ENCODE results near the gene NFIB.

NFIB gene

DNA sequence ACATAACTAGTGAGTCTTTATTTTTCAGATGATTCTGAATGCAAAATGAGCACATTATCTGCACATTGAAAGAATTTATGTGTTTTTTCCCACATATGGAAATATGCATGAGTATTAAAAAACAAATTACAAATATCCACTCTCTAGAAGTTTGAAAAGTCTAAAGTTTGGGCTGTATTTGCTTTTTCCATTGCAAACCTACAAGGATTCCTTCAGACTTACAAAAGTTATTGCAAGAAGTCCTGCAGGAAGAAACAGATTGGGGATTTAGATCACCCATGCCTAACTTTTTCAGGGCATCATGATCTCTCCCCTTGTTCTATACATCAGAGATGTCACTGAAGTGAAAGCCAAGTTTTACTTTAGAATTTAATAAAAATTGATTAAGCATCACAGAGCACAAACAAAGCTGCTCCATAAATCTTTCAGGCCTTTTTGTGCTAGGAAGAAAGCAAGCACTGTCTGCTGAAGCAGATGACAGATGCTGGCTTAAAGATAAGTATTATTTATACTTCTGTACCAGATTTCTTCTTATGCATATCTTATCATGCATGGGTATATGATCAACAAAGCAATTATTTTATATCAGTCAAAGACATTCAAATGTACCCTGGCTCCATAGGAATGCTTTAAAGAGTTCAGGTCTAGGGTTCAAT is 71.7 kb downstream of the NFIB start:
- no peak for DNase-seq (ENCODE audit: low spot score)

DNA sequence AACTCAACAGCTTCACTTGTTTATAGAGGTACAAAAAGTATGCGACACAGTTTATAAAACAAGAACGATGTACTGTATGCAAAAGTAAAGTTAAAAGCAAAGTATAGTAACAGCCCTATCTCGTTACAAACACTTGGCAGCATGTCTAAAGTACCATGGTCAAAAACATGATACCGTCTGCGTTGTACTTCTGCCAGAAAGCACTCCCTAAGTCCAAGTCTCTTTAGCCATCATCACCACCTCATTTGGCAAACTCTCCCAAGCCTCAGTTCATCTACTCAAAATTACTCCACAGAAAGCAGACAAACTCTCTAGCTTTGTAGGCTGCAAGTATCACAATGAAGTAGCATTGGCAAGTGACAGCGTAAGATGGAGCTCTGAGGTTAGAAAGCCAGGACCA is 73.4 kb downstream of the NFIB start:
- DNase-seq (ENCODE audit: low spot score): no peak

DNA sequence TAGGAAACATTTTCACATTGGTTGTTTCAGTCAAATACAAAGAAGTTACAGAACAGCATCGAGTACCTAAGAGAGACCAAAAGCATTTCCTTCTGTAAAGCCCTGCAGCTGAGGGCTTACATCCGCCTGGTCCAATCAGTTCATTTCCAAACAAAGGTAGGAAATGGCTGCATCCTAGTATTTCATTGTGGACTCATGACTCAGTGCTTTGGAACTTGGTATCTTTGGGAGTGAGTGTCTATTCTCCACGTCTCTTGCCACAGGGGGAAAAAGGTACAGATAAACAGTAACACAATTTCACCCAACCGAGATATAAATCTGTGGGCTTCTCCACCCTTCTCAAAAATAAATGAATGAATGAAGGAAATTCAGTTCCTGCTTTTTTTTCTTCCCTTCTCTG is 75.4 kb downstream of the NFIB start:
- peak; percentile 71 for DNase-seq (ENCODE audit: low spot score)

DNA sequence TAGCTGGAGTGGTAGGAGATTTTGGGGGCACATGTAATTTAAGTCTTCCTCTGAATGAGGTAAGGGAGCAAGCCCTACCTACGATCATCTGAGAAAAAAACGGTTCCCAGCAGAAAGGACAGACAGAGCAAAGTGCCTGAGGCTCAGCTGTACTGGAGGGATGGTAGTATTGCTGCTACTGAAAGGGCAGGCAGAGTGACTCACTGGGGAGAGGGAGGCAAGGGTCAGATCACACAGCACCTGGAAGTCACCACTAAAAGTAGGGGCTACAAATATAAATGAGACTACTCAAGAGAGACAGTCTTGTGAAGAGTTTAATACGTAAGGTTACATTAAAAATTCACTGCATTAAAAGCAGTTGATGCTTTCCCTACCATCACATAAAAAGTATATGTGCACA is 75.9 kb downstream of the NFIB start:
- peak; percentile 50 for DNase-seq (ENCODE audit: low spot score)

DNA sequence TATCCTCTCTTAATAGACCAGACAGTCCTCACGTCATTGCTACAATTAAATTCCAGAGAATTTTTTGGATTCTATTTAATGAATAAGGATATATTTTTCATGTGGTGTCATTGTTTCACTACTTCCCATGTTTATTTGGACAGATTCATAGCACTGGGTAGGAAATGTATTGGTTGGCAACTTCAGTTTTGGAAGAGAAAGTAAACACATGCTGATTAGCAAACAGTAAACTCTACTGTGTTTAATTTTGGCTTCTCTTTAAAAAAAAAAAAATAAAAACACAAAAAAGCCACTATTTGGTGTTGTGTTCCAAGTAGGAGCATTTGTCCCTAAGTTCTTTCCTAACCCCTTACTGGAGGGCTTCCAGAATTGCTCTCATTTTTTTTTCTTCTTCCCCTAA is 77.3 kb downstream of the NFIB start:
- DNase-seq (ENCODE audit: low spot score): no peak

DNA sequence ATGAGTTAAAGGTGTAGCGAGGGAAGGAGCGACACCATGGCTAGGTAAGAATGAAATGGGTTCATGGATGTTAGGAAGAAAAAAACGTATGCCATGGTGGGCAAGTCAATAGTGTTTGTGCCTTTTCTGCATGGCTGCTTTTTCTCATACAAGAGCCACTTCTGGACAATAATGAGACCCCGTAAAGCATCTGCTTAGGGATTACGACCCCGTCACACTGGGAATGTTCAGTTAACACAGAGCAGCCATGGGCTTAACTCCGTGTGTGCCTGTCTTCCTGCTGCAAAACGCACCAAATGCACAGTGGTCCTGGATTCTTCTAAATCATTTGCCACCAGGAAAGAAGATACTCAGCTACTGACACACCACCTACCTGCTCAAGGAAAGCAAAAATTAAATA is 81.8 kb downstream of the NFIB start:
- DNase-seq (ENCODE audit: low spot score): no peak

DNA sequence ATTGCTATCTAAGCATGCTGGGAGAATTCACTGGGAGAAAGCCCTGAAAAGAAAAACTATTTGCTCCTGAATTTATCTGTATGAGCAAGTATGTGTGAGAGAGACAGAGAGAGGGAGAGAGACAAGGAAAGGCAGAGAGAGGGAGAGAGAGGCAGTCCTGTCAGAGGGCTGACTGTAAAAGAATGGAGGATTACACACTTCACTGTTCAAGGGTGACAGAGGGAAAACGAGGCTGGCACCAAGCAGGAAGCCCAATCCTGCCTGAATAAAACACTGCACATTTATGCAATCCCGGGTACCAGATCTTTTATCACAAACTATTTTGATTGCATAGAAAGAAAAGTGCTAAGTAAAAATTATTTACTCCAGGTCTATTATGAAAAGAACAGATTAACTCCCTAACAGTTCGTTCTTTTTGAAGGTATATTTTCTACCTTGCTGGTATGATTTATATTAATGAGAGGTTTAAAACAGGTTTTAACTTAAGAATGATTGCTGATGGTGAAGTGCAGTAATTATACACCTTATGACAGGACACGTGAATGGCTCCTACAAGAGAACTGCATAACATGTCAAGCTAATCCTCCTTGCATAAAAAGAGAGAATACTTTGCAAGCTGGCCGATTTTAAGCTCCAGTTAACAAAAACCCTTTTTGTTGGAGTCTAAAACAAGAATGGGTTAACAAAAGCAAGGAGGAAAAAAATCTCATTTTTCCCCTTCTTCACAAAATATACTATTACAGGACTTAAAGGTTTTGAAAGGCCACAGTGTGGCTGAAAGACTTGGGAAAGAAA is 82.5 kb downstream of the NFIB start:
- no peak for DNase-seq (ENCODE audit: low spot score)

DNA sequence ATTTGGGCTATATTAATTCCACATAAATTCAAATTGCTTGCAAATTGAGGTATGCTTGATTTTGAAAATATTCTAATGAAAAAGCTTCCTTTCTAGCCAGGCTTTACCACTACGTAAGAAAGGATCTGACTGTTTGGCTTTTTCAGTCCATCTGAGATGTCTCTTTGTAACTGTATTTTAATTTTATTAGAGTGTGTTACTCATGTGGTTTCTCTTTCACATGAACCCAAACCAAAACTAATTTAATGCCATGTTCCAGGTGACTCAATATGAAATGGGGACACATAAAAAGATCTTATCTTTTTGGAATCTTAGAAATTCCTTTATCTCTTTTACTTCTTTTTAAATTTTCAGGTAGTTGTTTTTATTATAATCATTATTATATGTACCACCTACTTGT is 85.3 kb downstream of the NFIB start:
- DNase-seq (ENCODE audit: low spot score): no peak

DNA sequence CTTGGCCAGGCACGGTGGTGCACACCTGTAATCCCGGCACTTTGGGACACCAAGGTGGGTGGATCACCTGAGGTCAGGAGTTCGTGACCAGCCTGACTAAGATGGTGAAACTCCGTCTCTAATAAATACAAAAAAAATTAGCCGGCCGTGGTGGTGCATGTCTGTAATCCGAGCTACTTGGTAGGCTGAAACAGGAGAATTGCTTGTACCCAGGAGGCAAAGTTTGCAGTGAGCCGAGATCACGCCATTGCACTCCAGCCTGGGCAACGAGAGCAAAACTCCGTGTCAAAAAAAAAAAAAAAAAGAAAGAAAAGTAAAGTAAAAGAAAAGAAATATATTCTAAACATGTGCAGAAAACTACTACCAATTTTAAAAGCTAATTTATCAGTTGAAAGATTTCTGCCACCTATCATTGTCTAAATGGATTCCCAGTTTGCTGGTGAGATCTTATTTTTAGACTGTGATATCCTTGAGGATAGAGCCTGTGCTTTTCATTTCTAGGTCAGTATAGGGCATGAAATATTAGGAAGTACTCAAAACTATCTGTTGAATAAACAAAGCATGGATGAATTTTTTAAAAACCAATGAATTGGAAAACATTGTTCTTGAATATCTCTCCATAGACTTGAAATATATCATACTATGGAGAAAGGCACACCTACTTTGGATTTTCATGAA is 86.9 kb downstream of the NFIB start:
- no peak for DNase-seq (ENCODE audit: low spot score)

DNA sequence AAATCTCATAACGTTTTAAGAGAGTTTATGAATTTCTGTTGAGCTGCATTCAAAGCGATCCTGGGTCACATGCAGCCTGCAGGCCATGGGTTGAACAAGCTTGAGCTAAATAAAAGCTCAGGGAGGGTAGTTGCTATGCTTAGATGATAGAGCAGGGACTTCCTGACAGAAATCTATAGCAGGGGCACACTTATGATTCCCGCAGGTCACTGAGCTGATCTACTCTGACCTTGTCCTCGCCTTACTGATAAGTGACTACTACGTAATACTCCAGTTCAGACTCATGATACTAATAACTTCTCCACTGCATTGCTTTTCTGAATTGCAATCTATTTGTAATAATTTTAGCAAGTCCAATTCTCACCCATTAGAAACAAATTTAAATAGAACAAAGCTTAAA is 90.9 kb downstream of the NFIB start:
- no peak for DNase-seq (ENCODE audit: low spot score)

DNA sequence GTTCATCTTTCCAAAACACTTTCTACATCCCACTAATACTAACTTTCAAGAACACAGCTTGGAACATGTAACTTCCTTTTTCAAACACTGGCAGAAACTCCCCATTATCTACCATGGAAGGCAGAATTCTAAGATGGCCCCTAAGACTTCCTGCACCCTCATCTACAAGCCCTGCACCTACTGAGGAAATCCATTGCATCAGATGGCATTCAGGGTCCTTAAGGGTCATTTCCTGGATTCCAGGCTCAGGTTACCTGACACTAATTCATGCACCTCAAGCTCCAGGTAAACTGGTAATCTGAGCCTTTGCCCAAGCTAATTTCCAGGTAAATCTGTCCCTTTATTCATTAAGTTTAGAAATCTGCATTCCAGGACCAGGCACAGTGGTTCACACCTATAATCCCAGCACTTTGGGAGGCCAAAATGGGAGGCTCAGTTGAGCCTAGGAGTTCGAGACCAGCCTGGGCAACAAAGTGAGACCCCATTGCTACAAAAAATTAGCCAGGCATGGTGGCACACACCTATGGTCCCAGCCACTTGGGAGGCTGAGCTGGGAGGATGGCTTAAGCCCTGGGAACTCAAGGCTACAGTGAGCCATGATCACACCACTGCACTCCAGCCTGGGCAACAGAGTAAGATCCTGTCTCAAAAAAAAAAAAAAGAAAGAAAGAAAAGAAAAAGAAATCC is 91.6 kb downstream of the NFIB start:
- DNase-seq (ENCODE audit: low spot score): no peak

DNA sequence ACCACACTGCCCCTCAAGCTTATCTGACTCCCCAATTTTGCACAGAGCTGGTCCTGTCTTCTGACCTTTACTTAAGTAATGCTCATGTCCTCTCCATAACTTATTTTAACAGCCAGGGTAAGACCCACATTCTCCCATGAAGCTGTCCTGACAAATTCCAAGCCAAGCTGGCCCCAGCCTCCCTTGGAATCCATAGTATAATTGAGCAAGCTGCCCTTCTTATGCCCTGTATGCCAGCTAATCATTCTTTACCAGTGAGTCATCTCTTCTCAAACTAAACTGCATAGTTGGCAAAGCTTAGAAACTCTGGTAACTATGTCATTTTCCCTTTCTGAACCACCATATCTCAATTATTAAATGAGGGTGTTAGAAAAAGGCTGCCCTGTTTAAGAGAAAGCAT is 92.4 kb downstream of the NFIB start:
- peak; percentile 56 for DNase-seq (ENCODE audit: low spot score)

DNA sequence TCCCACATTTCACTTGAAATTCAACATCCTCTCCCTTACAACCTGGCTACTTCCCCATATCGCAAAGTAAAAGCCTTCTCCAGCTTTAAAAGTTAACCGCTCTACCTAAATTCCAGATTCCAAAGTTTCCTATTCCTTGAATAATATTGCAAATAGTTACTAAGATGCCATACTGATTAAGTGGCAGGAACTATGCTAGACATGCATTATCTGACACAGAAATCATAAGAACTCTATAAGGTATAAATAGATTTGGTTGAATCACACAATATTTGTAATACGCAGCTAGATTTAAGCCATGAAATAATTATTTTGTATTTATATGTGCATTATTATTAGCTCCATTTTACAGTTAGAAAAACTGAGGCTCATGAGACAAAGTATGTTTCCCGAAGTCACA is 92.8 kb downstream of the NFIB start:
- no peak for DNase-seq (ENCODE audit: low spot score)

DNA sequence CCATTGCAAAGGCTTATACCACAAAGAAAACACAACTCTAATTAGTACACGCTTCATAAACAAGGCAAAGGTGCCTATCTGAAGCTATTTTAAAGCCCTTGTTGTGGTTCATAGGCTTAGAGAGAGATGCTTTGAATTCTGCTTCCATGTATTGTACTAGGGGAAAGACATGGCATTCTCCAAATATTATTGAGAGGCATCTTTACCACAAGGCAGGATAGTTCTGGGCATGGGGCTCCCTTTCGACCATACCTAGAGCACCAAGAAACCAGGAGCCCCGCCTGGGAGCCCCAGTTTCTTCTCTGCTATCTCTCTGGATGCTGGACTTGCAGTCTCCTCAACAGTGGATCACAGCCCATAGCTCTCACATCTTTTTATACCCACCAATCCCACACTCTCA is 93.7 kb downstream of the NFIB start:
- DNase-seq (ENCODE audit: low spot score): no peak

DNA sequence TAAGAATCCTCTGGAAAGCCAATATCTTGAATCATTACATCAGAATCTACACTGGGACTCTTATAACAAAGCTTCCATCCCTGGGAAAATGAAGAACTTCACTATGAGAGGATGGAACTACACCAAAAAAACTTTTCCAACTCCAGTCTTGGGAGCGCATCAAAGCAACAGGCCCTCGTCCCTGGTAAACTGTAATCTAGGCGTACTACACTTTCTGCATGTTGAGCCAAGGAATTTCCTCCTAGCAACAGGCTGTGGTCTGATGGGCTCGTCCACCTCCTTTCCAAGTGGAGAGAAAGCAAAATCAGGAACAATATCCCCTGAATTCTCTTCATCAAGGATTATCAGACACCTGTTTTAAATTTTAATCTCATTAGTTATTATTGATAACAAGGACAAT is 94.1 kb downstream of the NFIB start:
- DNase-seq (ENCODE audit: low spot score): no peak

DNA sequence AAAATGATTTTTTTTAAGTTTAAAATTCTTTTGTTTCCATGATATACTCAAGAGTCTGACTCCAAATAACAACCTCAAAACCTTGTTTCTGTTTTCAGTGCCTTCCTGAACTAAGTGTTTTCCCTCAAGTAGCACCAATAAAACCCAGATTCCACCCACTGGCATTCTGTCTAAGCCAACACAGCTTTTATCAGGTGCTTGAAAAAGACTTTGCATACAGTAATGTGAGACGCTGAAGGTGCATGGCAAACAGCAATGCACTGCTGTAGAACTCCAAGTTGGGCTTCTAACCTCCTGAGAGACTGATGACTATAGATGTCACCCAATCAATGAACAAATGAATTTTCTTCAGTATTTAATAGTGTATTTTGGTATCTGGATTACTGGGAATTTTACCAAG is 95.7 kb downstream of the NFIB start:
- DNase-seq (ENCODE audit: low spot score): no peak

DNA sequence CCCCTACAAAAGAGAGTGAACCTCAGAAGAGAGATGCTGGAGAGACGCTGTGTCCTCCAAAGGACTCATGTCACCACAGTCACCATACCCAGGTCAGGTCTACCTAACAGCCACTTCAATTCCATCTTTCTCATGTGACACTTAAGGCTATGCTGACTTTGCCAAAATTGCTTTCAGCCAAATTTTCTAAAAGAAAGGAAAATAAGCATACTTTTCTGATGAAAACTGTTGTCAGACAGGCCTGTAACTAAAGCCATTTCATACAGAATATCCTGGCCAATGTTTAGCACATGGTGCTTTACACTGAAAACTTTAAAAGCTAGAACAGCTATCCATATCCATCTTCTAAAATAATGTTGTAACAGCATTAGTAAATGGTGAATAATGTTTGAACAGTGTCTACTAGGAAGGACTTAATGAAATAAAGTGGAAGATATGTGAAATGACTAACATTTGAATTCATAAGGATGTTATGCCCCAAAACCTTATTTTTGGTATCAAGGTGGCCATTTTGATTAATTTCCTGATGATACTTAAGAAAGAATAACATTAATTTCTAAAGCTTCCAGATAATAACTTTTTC is 97.2 kb downstream of the NFIB start:
- no peak for DNase-seq (ENCODE audit: low spot score)

DNA sequence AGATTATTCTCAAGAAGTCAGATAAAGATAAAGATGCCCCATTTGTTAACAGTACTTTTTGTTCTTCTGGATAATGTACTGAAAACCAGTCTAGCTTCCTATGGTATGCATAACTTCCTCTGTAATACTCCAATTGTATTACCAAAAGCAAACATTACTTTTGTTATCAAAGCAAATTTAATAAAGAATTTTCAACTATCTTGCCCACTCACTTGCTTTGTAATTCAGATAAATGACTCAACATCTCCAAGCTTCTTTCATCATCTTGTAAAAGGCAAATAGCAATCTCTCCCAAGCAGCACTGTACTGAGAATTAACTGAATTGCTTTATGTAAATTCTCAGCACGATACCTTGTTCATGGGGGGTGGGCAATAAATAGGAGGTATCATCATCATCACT is 98.3 kb downstream of the NFIB start:
- no peak for DNase-seq (ENCODE audit: low spot score)

DNA sequence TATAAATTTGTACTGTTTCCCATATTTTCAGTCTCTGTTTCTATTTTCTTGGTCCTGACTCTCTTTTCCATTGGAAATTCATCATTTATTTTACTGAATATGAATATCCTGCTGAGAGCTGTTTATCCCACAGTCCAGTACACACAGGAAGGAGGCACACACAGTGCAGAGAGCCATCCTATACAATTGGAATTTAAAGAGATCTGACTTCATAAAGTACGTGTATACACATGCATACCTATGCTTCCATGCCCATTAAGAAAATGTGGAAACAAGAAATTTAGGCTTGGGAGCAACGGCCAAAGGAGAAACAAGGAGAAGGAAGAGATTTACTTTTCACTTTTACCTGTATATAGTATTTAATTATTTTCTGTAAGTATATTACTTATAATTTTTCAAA is 99.2 kb downstream of the NFIB start:
- no peak for DNase-seq (ENCODE audit: low spot score)

DNA sequence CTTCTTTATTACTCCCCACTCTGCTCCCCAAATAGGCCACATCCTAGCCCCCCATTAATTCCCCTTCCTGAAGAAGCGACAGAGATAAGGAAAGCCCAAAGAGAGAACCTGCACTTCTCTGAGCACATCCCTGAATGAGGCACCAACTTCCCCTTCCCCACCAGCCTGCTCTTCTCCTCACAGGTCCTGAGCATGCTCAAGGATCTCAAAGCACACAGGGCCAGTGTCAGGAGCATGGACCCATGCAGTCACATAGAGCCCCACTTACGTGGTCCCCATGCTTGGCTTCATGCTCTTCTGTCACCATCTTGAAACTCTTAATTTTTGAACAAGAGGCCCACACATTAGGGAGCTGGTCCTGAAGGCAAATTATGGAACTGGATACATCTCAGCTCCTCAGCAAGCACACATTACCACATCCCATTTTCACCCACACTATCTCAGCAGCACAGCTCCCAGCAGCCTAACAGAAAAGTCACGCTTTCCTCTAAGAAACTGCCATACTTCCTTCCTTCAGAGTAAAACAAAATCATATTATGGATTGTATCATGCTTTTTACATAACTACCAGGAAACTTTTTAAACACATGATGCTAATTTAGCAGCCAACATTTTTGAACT is 99.8 kb downstream of the NFIB start:
- no peak for DNase-seq (ENCODE audit: low spot score)

DNA sequence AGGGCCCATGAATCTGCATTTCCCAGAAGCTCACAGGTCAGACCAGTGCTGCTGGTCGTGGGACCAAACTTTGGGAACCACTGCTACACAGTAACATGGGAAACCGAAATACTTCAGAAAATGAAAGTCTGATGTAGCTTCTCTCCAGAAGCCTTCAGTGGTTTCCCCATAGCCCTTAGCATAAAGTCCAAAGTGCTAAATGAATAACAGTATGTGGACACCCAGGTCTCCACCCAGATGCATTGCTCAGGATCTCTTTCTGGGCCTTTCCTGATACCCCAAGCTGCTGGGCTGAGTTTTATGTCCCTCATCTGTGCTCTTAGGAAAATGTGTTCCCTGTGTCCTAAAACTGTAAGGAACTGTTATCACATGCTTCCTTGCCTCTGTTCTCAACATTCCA is 100.4 kb downstream of the NFIB start:
- DNase-seq (ENCODE audit: low spot score): peak; percentile 32
